T47D (cell line): ENCODE measurements around the gene TPH2.

Experiments used
- DNase-seq, 2 experiments: peaks; one replicate each; pipeline versions ENCODE4 v3.0.0 to v3.0.0-alpha.2; 2011 to 2012; ENCODE audit warnings: low read depth in 1 of 2, low spot score in 1 of 2
- JUND ChIP-seq: IDR thresholded peaks from 2 replicates; pipeline ENCODE4 v1.6.1; 2012; ENCODE audit warnings: low read depth
- in situ Hi-C: cut with HindIII; loops from 2 replicates; pipeline ENCODE4 v1.10.0; 2016; ENCODE audit warnings: low sequenced_read_pairs, low pct_unique_long_range_greater_than_20kb

Gene TPH2

DNA sequence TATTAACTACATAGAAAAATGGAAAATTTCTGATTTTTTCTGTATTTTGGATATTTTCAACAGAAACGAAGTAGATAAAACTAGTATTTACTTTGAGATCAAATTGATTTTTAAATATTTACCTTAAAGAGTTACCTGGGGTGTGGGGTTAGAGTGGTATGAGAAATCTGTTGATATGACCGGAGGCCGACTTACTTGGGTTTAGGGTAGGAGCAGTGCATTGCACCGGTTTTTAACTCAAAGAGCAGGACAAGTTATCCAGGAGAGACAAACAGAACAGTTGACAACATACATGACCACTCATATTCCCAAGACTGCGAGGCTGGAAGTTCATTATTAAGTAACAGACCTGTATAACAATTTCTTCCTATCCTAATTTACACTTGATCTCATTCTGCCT lies 31.4 kb downstream of the TPH2 start:
- TF ChIP-seq JUND = no peak
- DNase-seq = no peak
- in situ Hi-C loops = no loop called here

DNA sequence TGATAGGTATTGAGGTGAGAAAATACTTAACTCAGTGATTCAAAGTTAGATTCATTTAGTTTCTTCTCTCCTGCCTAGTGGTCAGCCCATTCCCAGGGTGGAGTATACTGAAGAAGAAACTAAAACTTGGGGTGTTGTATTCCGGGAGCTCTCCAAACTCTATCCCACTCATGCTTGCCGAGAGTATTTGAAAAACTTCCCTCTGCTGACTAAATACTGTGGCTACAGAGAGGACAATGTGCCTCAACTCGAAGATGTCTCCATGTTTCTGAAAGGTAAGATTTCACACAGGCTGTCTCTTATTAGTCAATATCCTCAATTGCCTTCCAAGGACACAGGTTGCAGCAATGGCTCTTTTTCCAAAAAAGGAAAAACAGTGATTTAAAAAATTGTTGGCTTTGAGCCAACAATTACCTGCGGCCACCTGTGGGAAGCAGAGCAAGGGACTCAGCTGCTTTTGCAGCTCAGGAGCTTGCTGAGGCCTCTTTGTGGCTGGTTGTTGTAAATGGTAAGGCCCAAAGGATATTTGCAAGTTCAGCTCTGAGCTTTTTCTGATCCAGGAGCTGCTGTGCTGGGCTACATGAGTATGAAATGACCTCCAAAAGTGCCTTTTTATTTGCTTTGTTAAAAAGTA lies 33.9 kb downstream of the TPH2 start:
- peak; percentile 42 to 81 for DNase-seq
- in situ Hi-C loops = no loop called here
- no peak for TF ChIP-seq JUND

DNA sequence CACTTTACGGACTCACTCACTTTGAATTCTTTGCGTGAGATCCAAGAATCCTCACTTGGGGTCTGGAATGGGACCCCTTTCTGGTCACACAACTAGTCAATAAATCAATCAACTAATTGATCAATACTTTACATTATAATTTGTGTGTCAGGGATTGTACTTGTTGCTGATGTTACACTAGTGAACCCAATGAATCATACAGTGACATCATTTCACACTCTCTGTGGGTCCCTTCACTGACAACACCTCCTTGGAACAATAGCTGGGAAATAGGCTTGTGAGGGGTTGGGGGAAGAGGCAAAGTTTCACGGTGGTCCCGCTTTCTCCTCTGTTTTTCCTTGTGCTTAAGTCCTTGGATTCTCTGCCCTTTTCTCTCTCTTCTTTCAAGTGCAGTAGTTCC lies 35.0 kb downstream of the TPH2 start:
- in situ Hi-C loops = no loop called here
- TF ChIP-seq JUND = no peak
- DNase-seq = no peak

DNA sequence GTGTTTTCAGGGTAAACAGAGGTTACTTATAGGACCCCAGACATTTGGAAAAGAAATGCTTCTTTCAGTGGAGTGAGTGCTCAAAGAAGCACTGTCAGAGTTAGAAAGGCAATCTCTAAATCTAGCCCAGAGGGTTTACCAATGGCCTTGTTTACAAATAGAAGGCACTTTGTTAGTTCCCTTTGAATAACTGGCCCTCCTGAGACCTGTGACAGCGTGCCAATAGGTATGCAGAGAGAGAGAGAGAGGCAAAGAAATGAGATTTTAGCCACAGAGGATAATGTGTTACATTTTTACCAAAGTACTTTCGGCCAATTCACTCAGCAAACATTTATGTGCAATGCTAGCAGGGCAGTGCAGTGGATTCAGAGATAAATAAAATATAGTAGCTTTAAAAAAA lies 41.9 kb downstream of the TPH2 start:
- peak in 1 of 2 experiments; percentile 25 for DNase-seq
- no peak for TF ChIP-seq JUND
- in situ Hi-C loops = no loop called here

DNA sequence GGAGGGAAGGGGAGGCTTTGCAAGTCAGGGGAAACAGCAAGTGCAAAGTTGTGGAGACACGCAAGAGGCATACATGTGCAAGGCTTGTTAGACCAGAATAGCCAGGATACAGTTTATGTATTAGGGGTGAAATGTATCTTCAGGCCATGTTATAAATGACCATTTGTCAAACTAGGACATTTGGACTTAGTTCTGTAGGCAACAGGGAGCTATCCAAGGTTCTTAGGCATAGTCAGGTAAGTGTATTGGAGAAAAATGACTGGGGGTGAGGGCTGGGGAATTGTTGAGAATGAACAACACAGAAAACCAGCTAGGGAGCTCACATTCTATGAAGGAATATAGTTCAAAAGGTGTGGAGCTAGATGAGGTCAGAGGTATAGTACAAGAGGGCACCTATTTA lies 42.5 kb downstream of the TPH2 start:
- peak in 1 of 2 experiments; percentile 56 for DNase-seq
- in situ Hi-C loops = no loop called here
- no peak for TF ChIP-seq JUND

DNA sequence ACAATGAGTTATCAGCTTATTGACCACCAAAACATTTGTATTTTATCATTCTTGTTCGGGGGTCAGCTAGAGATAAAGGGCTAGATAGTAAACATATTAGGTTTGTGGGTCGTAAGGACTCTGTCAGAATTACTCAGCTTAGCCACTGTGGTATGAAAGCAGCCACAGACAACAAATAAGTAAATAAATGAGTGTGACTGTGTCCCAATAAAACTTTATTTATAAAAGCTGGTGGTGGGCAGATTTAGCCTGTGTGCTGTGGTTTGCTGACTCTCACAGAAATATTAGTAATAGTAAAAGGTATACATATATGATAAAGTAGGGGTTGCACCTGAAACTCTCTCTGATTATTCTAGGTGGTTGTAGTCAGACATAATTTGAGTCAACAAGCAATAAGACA lies 56.1 kb downstream of the TPH2 start:
- DNase-seq = no peak
- in situ Hi-C loops = no loop called here
- no peak for TF ChIP-seq JUND

DNA sequence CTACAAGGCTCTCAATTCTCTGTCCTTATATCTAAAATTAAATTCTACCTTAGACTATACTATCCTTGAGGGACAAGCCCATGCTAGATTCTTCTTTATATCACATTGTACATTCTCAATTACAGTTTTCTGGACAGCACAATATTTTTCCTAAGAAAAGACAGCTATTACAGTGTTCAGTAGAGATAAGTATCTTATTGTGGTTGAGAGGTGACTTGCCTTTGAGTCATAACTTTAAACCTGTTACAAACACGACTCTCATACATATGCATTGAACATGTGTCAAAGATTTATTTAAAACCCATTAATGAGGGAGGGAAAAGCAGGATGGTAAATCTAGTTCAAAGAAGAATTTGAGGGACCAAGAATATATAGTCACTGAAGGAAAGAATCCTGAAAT lies 61.1 kb downstream of the TPH2 start:
- DNase-seq = no peak
- TF ChIP-seq JUND = no peak
- in situ Hi-C loops = no loop called here

DNA sequence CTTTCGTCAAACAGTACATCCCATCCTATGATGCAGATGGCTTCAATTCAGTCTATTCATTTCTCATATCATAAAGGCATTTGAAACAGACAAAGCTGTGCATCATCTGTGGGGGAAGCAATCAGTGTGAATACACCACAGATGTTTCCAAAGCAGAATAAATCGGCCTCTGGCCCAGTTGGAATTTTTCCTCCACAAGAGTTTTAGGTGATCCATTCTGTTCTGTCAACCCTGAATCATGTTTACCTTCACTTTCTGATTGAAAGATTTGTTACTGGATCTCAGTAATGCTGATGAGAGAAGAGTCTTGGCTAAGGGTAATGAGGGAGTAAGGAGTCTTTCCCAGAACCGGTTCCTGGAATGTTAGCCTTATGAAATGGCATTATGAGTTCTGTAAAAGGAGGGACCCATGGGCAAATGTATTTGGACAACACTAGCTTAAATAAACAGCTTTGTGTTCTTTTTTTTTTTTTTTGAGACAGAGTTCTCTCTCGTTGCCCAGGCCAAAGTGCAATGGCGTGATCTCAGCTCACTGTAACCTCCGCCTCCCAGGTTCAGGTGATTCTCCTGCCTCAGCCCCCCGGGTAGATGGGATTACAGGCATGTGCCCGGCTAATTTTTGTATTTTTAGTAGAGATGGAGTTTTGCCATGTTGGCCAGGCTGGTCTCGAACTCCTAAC lies 62.5 kb downstream of the TPH2 start:
- no peak for TF ChIP-seq JUND
- in situ Hi-C loops = no loop called here
- no peak for DNase-seq

DNA sequence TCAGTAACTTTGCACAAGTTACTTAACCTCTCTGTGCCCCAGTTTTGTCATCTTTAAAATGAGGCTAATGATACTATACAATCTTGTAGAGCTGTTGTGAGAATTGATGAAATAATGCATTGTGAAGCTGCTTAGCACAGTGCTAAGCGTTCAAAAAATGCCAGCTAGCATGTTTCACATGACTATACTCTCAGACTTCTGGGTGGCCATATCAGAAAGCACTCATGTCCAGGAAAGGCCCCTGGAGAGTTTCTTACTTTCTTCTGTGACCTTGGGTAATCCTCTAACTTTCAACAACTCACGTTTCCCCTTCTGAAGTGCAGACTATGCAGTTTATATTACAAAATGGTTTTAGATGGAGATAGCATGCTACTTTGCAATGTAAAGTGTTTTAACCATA lies 68.1 kb downstream of the TPH2 start:
- no peak for DNase-seq
- TF ChIP-seq JUND = no peak
- in situ Hi-C loops = no loop called here

DNA sequence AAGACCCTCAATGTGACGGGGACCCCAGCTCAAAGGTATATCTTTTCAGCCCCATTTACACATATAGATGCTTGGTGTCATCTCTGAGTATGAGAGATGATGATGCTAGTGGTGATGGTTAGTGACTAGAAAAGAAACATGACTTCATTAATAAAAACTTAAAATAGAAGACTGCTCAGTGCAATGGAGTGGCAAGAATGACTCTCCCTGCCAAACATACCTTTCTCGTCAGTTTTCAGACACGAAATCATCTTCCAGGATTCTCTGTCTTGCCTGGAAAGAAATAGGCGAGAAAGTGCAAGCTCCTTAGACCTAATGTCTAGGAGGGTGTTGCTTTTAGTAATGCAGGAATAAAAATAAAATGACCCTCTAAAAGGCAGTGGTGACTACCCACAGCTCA lies 71.7 kb downstream of the TPH2 start:
- no peak for DNase-seq
- in situ Hi-C loops = no loop called here
- no peak for TF ChIP-seq JUND

DNA sequence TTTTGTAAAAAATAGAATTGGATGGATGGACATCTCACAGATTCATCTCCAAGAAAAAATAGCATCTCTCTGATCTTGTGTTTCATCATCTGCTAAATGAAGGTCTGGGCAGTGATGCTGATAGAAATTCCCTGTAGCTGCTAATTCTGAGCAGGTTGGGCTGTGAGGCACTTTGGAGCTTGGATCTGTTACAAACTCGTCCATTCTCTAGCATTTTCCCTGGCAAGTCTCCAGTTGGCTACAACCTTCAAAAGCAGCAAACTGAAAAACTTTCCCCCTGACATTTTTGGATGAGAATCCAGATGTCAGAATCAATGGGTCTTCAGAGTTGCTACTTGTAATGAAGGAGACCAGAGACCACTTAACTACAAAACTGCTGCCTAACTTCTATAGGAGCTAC lies 72.7 kb downstream of the TPH2 start:
- in situ Hi-C loops = no loop called here
- no peak for TF ChIP-seq JUND
- DNase-seq = no peak

DNA sequence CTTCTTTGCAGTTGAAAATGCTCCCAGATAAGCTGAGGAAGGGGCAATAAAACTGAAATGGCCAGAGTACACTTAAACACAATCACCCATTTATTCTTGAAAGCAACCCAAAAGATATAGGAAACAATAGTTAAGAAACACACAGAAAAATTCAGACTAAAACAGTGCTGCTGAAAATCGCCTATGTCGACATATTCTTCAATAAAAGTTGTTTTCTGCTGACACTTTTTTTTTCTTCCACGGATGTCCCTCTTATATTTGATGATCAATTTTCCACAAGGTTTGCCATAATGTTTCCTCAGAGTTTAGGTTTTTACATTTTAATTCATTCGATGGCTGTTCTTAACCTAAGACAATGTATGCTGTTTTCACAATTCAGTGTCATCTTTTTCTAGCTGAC lies 74.2 kb downstream of the TPH2 start:
- TF ChIP-seq JUND = no peak
- in situ Hi-C loops = no loop called here
- no peak for DNase-seq

DNA sequence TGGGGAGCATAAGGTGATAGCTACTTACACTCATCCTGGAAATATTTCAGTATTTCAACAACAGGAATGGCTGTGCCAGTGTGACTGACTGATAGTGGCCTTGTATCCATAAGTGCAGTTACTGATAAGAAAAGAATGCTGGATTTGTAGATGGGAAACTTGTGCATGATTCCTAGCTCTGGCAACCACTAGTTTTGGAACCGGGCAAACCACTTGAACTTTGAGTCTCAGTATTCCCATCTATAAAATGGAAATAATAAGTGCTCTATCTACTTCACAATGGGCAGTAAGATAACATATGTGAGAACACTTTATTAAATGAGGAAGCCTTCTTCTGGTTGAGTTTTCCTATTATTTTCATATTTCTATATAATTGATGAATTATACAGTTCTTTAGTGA lies 77.2 kb downstream of the TPH2 start:
- TF ChIP-seq JUND = no peak
- no peak for DNase-seq
- in situ Hi-C loops = no loop called here
